IPS-15b (cell line): Measurements from ENCODE around the gene UBASH3B.
A peak's percentile ranks its signal among the peaks of the same experiment; 100 is the strongest.

Source experiments
- H3K27me3 ChIP-seq: one replicate; pipeline ENCODE4 v1.6.1; 2013; ENCODE audit warnings: low read length; ENCODE audit not compliant: control insufficient read depth, insufficient read depth
- H3K36me3 ChIP-seq: one replicate; pipeline ENCODE4 v1.6.1; 2013; ENCODE audit warnings: low read length; ENCODE audit not compliant: control insufficient read depth, insufficient read depth
- H3K4me1 ChIP-seq: one replicate; pipeline ENCODE4 v1.6.1; 2013; ENCODE audit warnings: mild to moderate bottlenecking, low read length; ENCODE audit not compliant: control insufficient read depth, insufficient read depth
- H3K4me3 ChIP-seq: one replicate; pipeline ENCODE4 v1.5.1; 2013; ENCODE audit warnings: low read depth, low read length
- H3K9ac ChIP-seq: one replicate; pipeline ENCODE4 v1.6.1; 2013; ENCODE audit warnings: low read depth, mild to moderate bottlenecking, low read length
- H3K9me3 ChIP-seq: one replicate; pipeline ENCODE4 v1.6.1; 2013; ENCODE audit warnings: mild to moderate bottlenecking, low read length; ENCODE audit not compliant: control insufficient read depth, insufficient read depth

UBASH3B gene

DNA sequence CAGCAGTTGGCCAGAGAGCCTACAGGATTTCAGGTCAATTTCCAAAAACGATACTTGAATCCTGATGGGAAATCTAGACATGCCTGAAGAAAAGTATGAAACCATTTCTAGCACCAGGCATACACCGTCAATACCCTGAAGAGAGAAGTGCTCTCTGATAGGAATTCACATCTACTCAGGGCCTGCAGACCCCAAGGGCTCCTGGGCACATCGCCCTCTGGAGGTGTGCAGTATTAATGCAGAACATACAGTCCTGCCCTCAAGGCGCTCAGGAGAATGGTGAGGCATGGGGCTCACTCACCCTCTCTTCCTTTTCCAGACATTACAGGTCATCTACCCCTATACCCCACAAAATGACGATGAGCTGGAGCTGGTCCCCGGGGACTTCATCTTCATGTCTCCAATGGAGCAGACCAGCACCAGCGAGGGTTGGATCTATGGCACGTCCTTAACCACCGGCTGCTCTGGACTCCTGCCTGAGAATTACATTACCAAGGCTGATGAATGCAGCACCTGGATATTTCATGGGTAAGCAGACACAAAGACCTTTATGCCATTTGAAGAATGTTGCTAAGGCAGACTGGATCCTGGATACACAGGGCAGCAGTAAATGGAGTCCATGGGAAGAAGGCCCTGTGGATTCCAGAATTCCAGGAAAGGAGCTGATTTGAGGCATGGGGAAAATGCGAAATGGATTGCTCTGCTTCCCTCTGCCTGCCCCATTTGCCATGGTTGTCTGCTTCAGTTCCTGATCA is 133.4 kb downstream of the UBASH3B start:
- no peak overlapping the region for H3K9ac ChIP-seq
- no peaks in the 10 kb centered on the region for H3K4me1 ChIP-seq
- no peaks in the 10 kb centered on the region for H3K27me3 ChIP-seq
- no peaks in the 10 kb centered on the region for H3K9me3 ChIP-seq
- no peaks in the 10 kb centered on the region for H3K36me3 ChIP-seq
- H3K4me3 ChIP-seq, result no peak overlapping the region

DNA sequence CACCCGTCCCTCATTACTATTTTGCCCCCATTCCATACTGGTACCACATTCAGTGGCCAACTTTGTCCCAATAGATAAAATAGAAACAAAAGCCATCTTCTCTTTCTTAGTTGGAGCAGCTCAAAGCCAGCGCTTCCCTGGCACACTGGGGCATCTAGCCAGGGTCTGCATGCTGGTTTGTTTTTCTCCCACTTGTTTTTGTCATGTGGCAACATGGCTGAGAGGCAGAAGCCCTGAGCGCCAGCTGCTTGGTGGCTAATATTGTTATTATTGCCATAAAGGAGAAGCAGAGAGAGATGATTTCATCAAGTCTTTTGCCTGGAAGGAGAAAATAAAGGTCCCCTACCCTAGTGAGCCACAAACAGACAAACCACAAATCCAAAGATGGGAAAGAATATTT is 134.4 kb downstream of the UBASH3B start:
- Histone ChIP-seq H3K9ac (no peak overlapping the region), H3K4me1 (no peaks in the 10 kb centered on the region), H3K27me3 (no peaks in the 10 kb centered on the region), H3K4me3 (no peak overlapping the region), H3K36me3 (no peaks in the 10 kb centered on the region), H3K9me3 (no peaks in the 10 kb centered on the region)

DNA sequence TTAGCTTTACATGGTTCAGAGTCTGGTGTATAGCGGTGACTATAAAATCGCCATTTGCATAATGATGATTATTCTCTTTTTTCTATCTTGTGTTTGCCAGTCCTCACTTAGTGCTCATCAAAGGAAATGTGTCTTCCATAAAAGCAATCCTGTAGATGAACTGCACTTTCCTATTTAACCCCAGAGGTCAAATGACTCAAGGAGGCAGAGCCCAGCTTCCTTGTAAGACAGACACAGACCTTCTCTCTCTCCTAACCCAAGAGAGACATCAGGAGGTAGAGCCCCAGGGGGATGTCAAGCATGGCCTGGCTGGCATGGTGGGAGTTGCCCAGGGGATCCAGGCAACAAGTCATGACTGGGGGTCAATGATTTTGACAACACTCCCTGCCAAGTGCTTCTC is 135.9 kb downstream of the UBASH3B start:
- Histone ChIP-seq H3K9me3 (no peaks in the 10 kb centered on the region), H3K36me3 (no peaks in the 10 kb centered on the region), H3K9ac (no peak overlapping the region), H3K27me3 (no peaks in the 10 kb centered on the region), H3K4me3 (no peak overlapping the region), H3K4me1 (no peaks in the 10 kb centered on the region)

DNA sequence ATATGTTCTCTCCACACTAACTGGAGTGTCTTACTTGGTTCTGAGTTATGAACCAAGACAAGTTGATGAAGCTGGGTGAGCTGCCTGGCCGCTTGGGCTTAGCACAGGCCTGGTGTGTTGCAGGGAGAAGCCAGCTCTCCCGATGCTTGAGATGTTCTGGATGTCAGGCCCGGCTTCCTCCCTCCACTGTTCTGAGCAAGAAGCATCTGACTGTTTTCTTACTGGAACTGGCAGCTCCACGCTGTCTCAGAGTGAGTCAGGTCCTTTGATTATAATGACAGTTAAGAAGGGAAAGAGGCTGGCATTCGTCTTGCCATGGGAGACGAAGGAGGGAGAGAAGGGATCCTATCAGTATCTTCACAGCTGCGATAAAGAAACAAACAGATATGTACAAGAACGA is 136.3 kb downstream of the UBASH3B start:
- no peak overlapping the region for H3K4me3 ChIP-seq
- no peaks in the 10 kb centered on the region for H3K9me3 ChIP-seq
- H3K36me3 ChIP-seq, result no peaks in the 10 kb centered on the region
- no peaks in the 10 kb centered on the region for H3K4me1 ChIP-seq
- no peaks in the 10 kb centered on the region for H3K27me3 ChIP-seq
- no peak overlapping the region for H3K9ac ChIP-seq

DNA sequence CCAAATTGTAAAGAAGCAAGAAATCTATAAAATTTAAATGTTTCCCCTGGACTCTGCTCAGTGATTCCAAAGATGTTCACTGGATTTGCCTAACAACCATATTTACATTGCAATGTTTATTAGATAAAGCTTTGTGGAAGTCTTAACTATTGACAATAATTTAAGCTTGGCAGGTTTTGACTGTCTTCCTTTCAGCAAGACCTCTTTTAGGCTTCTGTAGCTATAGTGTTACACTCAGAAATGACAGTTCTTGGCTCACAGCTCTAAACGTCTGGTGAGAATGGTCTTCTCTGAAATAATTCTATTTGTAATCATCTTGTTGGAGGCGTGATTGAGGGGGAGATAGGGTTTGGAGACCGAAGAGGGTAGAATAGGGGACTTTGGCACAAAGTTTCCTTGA is 138.0 kb downstream of the UBASH3B start:
- no peaks in the 10 kb centered on the region for H3K4me1 ChIP-seq
- no peaks in the 10 kb centered on the region for H3K9me3 ChIP-seq
- H3K27me3 ChIP-seq, result no peaks in the 10 kb centered on the region
- no peak overlapping the region for H3K9ac ChIP-seq
- H3K4me3 ChIP-seq, result no peak overlapping the region
- no peaks in the 10 kb centered on the region for H3K36me3 ChIP-seq

DNA sequence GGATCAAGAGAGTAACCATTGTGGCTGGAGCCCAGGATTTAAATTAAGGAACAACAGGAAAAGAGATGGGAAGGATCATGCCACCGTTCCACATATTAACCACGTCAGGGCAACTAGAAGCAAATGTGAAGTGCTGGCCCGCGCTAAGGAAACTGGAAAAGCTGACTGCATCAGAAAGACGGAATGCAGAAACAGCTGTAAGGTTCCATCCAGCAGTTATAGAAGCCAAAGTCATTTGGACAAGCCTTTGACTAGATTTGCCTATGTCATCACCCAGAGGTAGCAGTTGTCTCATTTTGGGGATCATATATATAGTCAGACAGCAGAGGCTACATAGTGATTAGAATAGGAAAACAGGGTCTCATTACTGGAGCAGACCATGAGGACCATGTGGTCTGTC is 139.8 kb downstream of the UBASH3B start:
- Histone ChIP-seq H3K4me3 (no peak overlapping the region), H3K36me3 (no peaks in the 10 kb centered on the region), H3K9ac (no peak overlapping the region), H3K4me1 (no peaks in the 10 kb centered on the region), H3K27me3 (no peaks in the 10 kb centered on the region), H3K9me3 (no peaks in the 10 kb centered on the region)

DNA sequence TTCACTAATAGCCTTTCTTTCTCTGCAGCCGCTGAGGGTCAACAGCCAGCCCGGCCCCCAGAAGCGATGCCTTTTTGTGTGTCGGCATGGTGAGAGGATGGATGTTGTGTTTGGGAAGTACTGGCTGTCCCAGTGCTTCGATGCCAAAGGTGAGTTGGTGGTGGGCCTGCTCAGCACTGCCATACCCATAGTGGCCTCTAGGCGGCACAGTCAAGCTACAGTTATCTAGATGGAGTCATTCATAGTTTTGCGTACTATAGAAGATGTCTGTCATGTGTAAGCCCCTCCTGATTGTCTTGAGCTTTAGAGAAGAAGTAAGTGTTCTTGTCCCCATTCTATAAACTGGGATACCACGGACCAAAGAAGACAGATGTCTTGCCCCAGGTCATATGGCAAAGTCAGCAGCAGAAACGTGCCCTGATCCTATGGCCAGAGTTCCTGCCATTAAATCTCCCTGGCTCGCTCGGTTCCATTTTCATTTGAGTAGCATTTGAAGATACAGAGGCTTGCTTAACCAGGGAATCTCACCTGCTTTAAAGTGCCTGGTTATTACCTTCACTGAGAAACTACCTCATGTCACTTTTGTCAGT is 140.7 kb downstream of the UBASH3B start:
- Histone ChIP-seq H3K9ac (no peak overlapping the region), H3K36me3 (no peaks in the 10 kb centered on the region), H3K9me3 (no peaks in the 10 kb centered on the region), H3K4me3 (no peak overlapping the region), H3K4me1 (no peaks in the 10 kb centered on the region), H3K27me3 (no peaks in the 10 kb centered on the region)

DNA sequence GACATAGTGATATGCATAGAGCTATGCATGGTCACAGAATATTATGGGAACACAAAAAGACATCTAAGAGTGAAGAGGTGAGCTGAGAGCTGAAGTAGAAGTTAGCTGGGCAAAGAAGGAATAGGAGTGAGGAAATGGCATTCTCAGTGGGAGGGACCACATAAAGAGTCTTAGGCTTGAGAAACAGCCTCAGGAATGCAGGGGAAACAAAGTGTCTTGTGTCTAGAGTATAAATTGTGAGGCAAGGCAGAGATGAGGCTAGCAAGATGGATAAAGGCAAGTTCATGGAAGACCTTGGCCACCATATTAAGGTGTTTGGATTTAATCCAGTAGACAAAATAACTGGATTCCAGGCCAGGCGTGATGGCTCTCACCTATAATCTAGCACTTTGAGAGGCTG is 142.1 kb downstream of the UBASH3B start:
- no peak overlapping the region for H3K4me3 ChIP-seq
- H3K36me3 ChIP-seq, result no peaks in the 10 kb centered on the region
- no peaks in the 10 kb centered on the region for H3K4me1 ChIP-seq
- no peaks in the 10 kb centered on the region for H3K27me3 ChIP-seq
- no peaks in the 10 kb centered on the region for H3K9me3 ChIP-seq
- H3K9ac ChIP-seq, result no peak overlapping the region

DNA sequence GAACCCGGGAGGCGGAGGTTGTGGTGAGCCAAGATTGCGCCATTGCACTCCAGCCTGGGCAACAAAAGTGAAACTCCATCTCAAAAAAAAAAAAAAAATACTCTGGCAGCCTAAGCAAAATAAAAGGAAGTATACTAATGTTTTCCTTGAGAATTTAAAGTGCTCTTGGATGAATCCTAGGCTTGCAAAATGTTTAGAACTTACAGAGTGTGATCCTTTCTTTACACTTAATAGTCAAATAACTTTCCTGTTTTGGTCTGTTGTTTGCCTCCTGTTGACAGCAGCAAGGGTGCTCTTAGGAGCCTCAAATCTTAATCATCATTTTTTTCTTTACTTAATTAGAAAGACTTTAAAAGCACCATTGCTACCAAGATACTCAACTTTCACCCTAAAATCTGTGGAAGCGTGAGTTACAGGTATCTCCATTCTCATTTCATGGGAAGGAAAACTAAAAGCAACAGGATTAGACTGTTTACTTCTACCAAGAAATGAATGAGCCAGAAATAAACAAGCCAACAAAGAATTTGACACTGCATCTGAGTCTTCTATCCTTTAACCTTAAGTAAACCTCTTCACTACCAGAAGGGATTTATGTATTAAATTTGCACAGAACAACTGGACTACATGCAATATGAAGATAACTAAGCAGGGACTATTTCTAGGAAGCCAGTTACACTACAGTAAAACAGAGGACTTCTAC is 144.0 kb downstream of the UBASH3B start:
- H3K27me3 ChIP-seq, result no peaks in the 10 kb centered on the region
- no peaks in the 10 kb centered on the region for H3K36me3 ChIP-seq
- no peak overlapping the region for H3K4me3 ChIP-seq

DNA sequence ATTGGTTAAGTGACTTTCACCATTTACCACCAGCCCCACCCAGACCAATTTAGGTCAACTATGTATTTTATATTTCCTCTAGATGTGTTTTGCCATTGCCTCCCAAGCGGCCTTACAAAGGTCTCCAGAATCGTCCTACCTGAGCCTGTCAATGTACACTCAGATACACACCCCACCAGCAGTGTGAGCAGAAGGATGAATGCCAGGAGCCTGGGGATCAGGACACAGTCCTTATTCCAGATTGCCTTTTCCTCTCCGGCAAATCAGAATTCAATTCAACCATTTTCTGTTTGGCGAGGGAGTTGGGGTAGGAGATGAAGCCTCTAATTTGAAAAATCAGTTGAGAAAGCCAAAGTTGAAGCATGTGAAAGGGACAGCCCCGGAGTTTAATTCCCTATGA is 147.4 kb downstream of the UBASH3B start:
- H3K27me3 ChIP-seq, result no peaks in the 10 kb centered on the region
- H3K9ac ChIP-seq, result no peak overlapping the region
- H3K4me3 ChIP-seq, result no peak overlapping the region
- no peaks in the 10 kb centered on the region for H3K9me3 ChIP-seq
- H3K36me3 ChIP-seq, result no peaks in the 10 kb centered on the region
- H3K4me1 ChIP-seq, result peaks cover 7% of the 10 kb centered on the region

More for the DNA sequence above, 144.0 kb downstream of the UBASH3B start:
- peaks cover 6% of the 10 kb centered on the region for H3K4me1 ChIP-seq
- no peaks in the 10 kb centered on the region for H3K9me3 ChIP-seq
- no peak overlapping the region for H3K9ac ChIP-seq

DNA sequence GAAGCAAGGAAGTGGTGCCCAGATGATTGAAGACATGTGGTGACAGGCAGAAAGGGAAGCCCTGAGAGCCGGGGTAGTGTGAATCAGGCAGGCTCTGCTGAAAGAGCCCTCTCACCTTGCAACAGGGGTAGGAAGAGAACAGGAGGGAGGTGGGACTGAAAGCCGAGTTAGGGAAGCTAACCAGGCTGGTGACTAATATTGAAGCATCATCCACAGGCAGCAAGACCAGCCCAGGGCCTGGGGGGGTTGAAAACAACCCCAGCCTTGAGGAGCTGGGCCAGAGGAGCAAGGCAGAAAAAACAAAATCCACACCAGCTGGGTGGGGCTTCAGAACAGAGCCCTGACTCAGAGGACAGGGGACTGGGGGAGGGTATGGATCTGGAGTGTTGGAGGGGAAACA is 147.8 kb downstream of the UBASH3B start:
- H3K9ac ChIP-seq, result peak overlapping the region; percentile 10

DNA sequence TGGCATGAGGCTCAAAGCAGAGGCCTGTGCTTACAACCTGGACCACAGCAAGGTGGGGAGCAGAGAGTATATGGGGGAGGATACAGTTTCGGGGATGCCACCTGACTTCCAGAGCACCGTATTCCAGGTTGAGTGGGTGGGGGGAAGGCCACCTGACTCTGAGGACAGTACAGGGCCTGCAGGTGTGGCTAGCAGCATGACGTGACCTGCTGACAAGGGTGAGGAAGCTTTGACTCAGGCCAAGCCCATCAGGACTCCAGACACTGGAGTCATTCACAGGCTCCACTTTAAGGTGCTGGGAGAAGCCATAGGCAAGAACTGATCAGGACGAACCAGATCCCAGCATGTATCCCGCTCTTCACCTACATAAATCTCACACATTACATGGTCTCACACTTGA is 148.2 kb downstream of the UBASH3B start:
- Histone ChIP-seq H3K4me1 (peaks cover 7% of the 10 kb centered on the region), H3K9ac (peak overlapping the region; percentile 10), H3K36me3 (no peaks in the 10 kb centered on the region), H3K4me3 (no peak overlapping the region), H3K9me3 (no peaks in the 10 kb centered on the region), H3K27me3 (no peaks in the 10 kb centered on the region)

More for the DNA sequence above, 147.8 kb downstream of the UBASH3B start:
- H3K9me3 ChIP-seq, result no peaks in the 10 kb centered on the region
- H3K27me3 ChIP-seq, result no peaks in the 10 kb centered on the region
- H3K4me3 ChIP-seq, result no peak overlapping the region
- peaks cover 7% of the 10 kb centered on the region for H3K4me1 ChIP-seq
- no peaks in the 10 kb centered on the region for H3K36me3 ChIP-seq
